ENCODE results near the gene UMPS. TPM values are rescaled to one million over a fixed set of nuclear protein-coding genes. Genes with fewer than 3 reads are reported as not detected.
A peak's percentile ranks its signal among the peaks of the same experiment; 100 is the strongest.

UMPS gene
- total RNA-seq, 2 donors from 2014 or later, result 53.9 to 60.8 TPM

- TF ChIP-seq, protein P1, sequence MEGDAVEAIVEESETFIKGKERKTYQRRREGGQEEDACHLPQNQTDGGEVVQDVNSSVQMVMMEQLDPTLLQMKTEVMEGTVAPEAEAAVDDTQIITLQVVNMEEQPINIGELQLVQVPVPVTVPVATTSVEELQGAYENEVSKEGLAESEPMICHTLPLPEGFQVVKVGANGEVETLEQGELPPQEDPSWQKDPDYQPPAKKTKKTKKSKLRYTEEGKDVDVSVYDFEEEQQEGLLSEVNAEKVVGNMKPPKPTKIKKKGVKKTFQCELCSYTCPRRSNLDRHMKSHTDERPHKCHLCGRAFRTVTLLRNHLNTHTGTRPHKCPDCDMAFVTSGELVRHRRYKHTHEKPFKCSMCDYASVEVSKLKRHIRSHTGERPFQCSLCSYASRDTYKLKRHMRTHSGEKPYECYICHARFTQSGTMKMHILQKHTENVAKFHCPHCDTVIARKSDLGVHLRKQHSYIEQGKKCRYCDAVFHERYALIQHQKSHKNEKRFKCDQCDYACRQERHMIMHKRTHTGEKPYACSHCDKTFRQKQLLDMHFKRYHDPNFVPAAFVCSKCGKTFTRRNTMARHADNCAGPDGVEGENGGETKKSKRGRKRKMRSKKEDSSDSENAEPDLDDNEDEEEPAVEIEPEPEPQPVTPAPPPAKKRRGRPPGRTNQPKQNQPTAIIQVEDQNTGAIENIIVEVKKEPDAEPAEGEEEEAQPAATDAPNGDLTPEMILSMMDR (conservative IDR thresholded peaks at IDR 0.05), result no peak
- 88 to 93% methylated on average over 6 of the region's 6 CpGs for WGBS, 2 experiments (ENCODE audit: insufficient coverage in 1 of 2, insufficient read length in 1 of 2)
- Mint-ChIP-seq H3K27me3 (ENCODE audit: insufficient read depth) (no peaks in the 10 kb centered on the region), H3K4me1 (peaks cover 18% of the 10 kb centered on the region), H3K9me3 (no peaks in the 10 kb centered on the region), H3K36me3 (ENCODE audit: low read depth) (peaks cover 84% of the 10 kb centered on the region), H3K27ac (peak overlapping the region; percentile 12), H3K4me3 (no peak overlapping the region)
- no peak overlapping the region for H3K9ac ChIP-seq (ENCODE audit: extremely low read depth, low read length, poor library complexity, severe bottlenecking)
- H3K4me1 ChIP-seq (ENCODE audit: control insufficient read depth, insufficient read depth, low read length), result peaks cover 17% of the 10 kb centered on the region
- H3K36me3 ChIP-seq (ENCODE audit: control insufficient read depth, insufficient read depth, low read length), result peaks cover 97% of the 10 kb centered on the region
- peak; percentile 30 for DNase-seq
- no peaks in the 10 kb centered on the region for H3K9me3 ChIP-seq (ENCODE audit: control insufficient read depth, low read length)
- no peaks in the 10 kb centered on the region for H3K27me3 ChIP-seq (ENCODE audit: control insufficient read depth, insufficient read depth, low read length, poor library complexity, severe bottlenecking)
- no peak overlapping the region for H3K27ac ChIP-seq (ENCODE audit: low read depth, low read length)
- H3K4me3 ChIP-seq (ENCODE audit: low read length), result no peak overlapping the region
Observed at GRCh38 chr3:124767691-124768090, 37.4 kb downstream of the UMPS start.

- H3K9me3 ChIP-seq (ENCODE audit: control insufficient read depth, low read length), result no peaks in the 10 kb centered on the region
- TF ChIP-seq, protein P1 (conservative IDR thresholded peaks at IDR 0.05), result peak; percentile 51
- Mint-ChIP-seq H3K4me3 (no peak overlapping the region), H3K4me1 (peaks cover 18% of the 10 kb centered on the region), H3K9me3 (no peaks in the 10 kb centered on the region), H3K36me3 (ENCODE audit: low read depth) (peaks cover 87% of the 10 kb centered on the region), H3K27me3 (ENCODE audit: insufficient read depth) (no peaks in the 10 kb centered on the region), H3K27ac (peak overlapping the region; percentile 38)
- H3K4me1 ChIP-seq (ENCODE audit: control insufficient read depth, insufficient read depth, low read length), result peaks cover 17% of the 10 kb centered on the region
- no peak overlapping the region for H3K4me3 ChIP-seq (ENCODE audit: low read length)
- H3K36me3 ChIP-seq (ENCODE audit: control insufficient read depth, insufficient read depth, low read length), result peaks cover 97% of the 10 kb centered on the region
- WGBS, 2 experiments (ENCODE audit: insufficient coverage in 1 of 2, insufficient read length in 1 of 2), result 74 to 88% methylated on average over 4 to 7 of the region's 7 CpGs
- no peak overlapping the region for H3K9ac ChIP-seq (ENCODE audit: extremely low read depth, low read length, poor library complexity, severe bottlenecking)
- H3K27me3 ChIP-seq (ENCODE audit: control insufficient read depth, insufficient read depth, low read length, poor library complexity, severe bottlenecking), result no peaks in the 10 kb centered on the region
- DNase-seq, result peak; percentile 79
- no peak overlapping the region for H3K27ac ChIP-seq (ENCODE audit: low read depth, low read length)
Observed at GRCh38 chr3:124768812-124769211, 38.6 kb downstream of the UMPS start.

- Histone ChIP-seq H3K4me1 (ENCODE audit: control insufficient read depth, insufficient read depth, low read length) (peaks cover 17% of the 10 kb centered on the region), H3K9ac (ENCODE audit: extremely low read depth, low read length, poor library complexity, severe bottlenecking) (no peak overlapping the region), H3K4me3 (ENCODE audit: low read length) (no peak overlapping the region), H3K27me3 (ENCODE audit: control insufficient read depth, insufficient read depth, low read length, poor library complexity, severe bottlenecking) (no peaks in the 10 kb centered on the region), H3K9me3 (ENCODE audit: control insufficient read depth, low read length) (no peaks in the 10 kb centered on the region), H3K27ac (ENCODE audit: low read depth, low read length) (no peak overlapping the region), H3K36me3 (ENCODE audit: control insufficient read depth, insufficient read depth, low read length) (peaks cover 97% of the 10 kb centered on the region)
- Mint-ChIP-seq H3K27ac (peak overlapping the region; percentile 38), H3K9me3 (no peaks in the 10 kb centered on the region), H3K27me3 (ENCODE audit: insufficient read depth) (no peaks in the 10 kb centered on the region), H3K4me1 (peaks cover 21% of the 10 kb centered on the region), H3K4me3 (no peak overlapping the region), H3K36me3 (ENCODE audit: low read depth) (peaks cover 88% of the 10 kb centered on the region)
- no peak for DNase-seq
- TF ChIP-seq, protein P1 (conservative IDR thresholded peaks at IDR 0.05), result no peak
- WGBS, 2 experiments (ENCODE audit: insufficient coverage in 1 of 2, insufficient read length in 1 of 2), result 90 to 94% methylated on average over 2 to 9 of the region's 9 CpGs
Observed at GRCh38 chr3:124769462-124769861, 39.2 kb downstream of the UMPS start.

Measured in endodermal cell (in vitro differentiated cells).